ENCODE results near the gene PMF1. TPM values are rescaled to one million over a fixed set of nuclear protein-coding genes. Genes with fewer than 3 reads are reported as not detected.

Gene PMF1
- total and polyA plus RNA-seq, 2 donors (not counting 3 experiments of a cell fraction or from before 2014, with no cell fraction given): 58.4 to 134 TPM

DNA sequence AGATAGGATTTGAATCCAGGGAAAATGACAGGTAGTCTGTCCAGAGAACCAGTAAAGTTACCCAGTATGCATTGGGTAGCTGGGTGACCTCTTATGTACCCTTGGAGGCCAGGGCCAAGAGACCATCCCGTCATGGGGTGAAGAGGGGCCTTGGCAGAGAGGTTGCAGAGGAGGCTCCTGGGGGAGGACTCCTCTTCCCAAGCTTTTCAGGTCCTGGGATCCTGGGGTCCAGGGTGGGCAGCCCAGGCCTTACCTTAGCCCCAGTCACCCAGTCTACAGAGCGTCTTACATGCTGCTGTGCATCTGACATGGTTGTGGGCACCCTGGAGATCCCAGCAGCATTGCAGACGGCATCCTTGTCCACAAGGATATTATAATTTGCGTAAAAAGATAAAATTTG, 14.0 kb downstream of the PMF1 start:
- dilution Hi-C loops (cut with MboI; ENCODE audit: extremely low pct_ligation_motif_present, low sequenced_read_pairs) (loop anchor here (10.0 kb wide), 1 partner anchor 92 kb away; no protein-coding TSS in a partner anchor), intact Hi-C loops (cut with micrococcal nuclease) (loop anchor here (5.0 kb wide), 1 partner anchor 34 kb away; the partner anchor contains the start of gene SLC25A44)
- DNase-seq (ENCODE audit: low read depth, low spot score) (no peak), FAIRE-seq (no peak)
- BruUV-seq (replicated peaks): no TSS peak
- H3K36me3 ChIP-seq (ENCODE audit: control insufficient read depth in 2 of 2, extremely low read depth in 1 of 2, insufficient read depth in 2 of 2, low read length in 2 of 2): peaks cover 0 to 16% of the 10 kb centered on the region in 2 experiments
- H3K27ac ChIP-seq (ENCODE audit: insufficient read depth, low read depth, low read length): no peak overlapping the region
- H4K20me1 ChIP-seq (replicated peaks; ENCODE audit: control insufficient read depth, extremely low read depth, insufficient read depth, low read length): no peaks in the 10 kb centered on the region
- no peaks in the 10 kb centered on the region for H3K9me3 ChIP-seq (replicated peaks; ENCODE audit: control insufficient read depth, insufficient read depth, low read length)
- peaks cover 6% of the 10 kb centered on the region for H3K4me1 ChIP-seq (ENCODE audit: control insufficient read depth, extremely low read depth, insufficient read depth, low read length)
- no peaks in the 10 kb centered on the region for H3K79me2 ChIP-seq (ENCODE audit: control insufficient read depth, insufficient read depth, low read length)
- no peak overlapping the region for H3K4me3 ChIP-seq (replicated peaks in 1 of 3; ENCODE audit: insufficient read depth in 1 of 3, low read depth in 1 of 3, low read length in 3 of 3)
- TF ChIP-seq JUN (IDR thresholded peaks at IDR 0.05; ENCODE audit: borderline replicate concordance, insufficient read depth, insufficient read length, low read depth) (no peak), FOS (IDR thresholded peaks at IDR 0.05; ENCODE audit: borderline replicate concordance, insufficient read depth, low read length) (no peak), EZH2 (IDR thresholded peaks at IDR 0.05; ENCODE audit: borderline replicate concordance, low read depth, low read length, severe bottlenecking) (no peak)
- POLR2A ChIA-PET: no interaction called here
- H3K9ac ChIP-seq (replicated peaks; ENCODE audit: extremely low read depth, insufficient read depth, low read length): no peak overlapping the region
- H2AFZ ChIP-seq (ENCODE audit: low read depth, low read length): no peak overlapping the region
- no peaks in the 10 kb centered on the region for H3K9me1 ChIP-seq (replicated peaks; ENCODE audit: control insufficient read depth, extremely low read depth, insufficient read depth, low read length)
- CTCF ChIA-PET: interaction anchor here (0.5 to 8.8 kb wide), 3 partner anchors 35 to 136 kb away, joined by 3 to 489 read pairs (median 51); no protein-coding TSS in a partner anchor
- no peak overlapping the region for H3K4me2 ChIP-seq (ENCODE audit: insufficient read depth, low read length)
- H3K27me3 ChIP-seq (ENCODE audit: control insufficient read depth in 2 of 2, insufficient read depth in 2 of 2, low read length in 2 of 2): no peaks in the 10 kb centered on the region

DNA sequence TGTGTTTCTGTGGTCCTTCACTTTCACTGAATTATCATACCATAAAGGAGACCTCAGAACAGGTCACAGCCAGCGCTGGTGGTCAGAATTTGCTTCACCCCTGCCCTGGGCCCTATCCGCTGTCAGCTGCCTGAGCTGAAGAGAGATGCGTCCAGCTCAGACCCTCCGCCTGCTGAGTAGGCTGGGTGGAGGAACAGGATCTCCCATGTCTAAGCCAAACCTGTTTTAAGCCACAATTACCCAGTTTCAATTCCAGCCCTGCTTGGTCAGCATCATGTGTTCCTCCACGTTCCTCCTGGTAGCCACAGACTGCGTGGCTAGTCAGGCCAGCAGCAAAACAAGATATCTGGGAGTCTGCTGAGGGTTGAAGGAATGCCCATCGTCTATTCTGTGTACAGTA, 15.7 kb downstream of the PMF1 start:
- Histone ChIP-seq H3K36me3 (ENCODE audit: control insufficient read depth in 2 of 2, extremely low read depth in 1 of 2, insufficient read depth in 2 of 2, low read length in 2 of 2) (peaks cover 0 to 9% of the 10 kb centered on the region in 2 experiments), H3K4me2 (ENCODE audit: insufficient read depth, low read length) (no peak overlapping the region), H4K20me1 (replicated peaks; ENCODE audit: control insufficient read depth, extremely low read depth, insufficient read depth, low read length) (no peaks in the 10 kb centered on the region), H3K9ac (replicated peaks; ENCODE audit: extremely low read depth, insufficient read depth, low read length) (no peak overlapping the region), H2AFZ (ENCODE audit: low read depth, low read length) (no peak overlapping the region), H3K9me3 (replicated peaks; ENCODE audit: control insufficient read depth, insufficient read depth, low read length) (no peaks in the 10 kb centered on the region), H3K27ac (ENCODE audit: insufficient read depth, low read depth, low read length) (no peak overlapping the region), H3K4me3 (replicated peaks in 1 of 3; ENCODE audit: insufficient read depth in 1 of 3, low read depth in 1 of 3, low read length in 3 of 3) (no peak overlapping the region), H3K79me2 (ENCODE audit: control insufficient read depth, insufficient read depth, low read length) (no peaks in the 10 kb centered on the region), H3K27me3 (ENCODE audit: control insufficient read depth in 2 of 2, insufficient read depth in 2 of 2, low read length in 2 of 2) (no peaks in the 10 kb centered on the region), H3K9me1 (replicated peaks; ENCODE audit: control insufficient read depth, extremely low read depth, insufficient read depth, low read length) (no peaks in the 10 kb centered on the region), H3K4me1 (ENCODE audit: control insufficient read depth, extremely low read depth, insufficient read depth, low read length) (peaks cover 6% of the 10 kb centered on the region)
- intact Hi-C loops (cut with micrococcal nuclease): loop anchor here (5.0 kb wide), 1 partner anchor 36 kb away; the partner anchor contains the start of gene SLC25A44
- BruUV-seq (replicated peaks): no TSS peak
- dilution Hi-C loops (cut with MboI; ENCODE audit: extremely low pct_ligation_motif_present, low sequenced_read_pairs): loop anchor here (10.0 kb wide), 1 partner anchor 94 kb away; no protein-coding TSS in a partner anchor
- ChIA-PET POLR2A (interaction anchor here (0.6 kb wide), 1 partner anchor 34 kb away, joined by 3 read pairs; the partner anchor contains the start of gene SLC25A44), CTCF (interaction anchor here (0.7 to 8.8 kb wide), 2 partner anchors 83 to 99 kb away, joined by 3 to 489 read pairs; no protein-coding TSS in a partner anchor)
- DNase-seq (ENCODE audit: low read depth, low spot score) (no peak), FAIRE-seq (no peak)
- TF ChIP-seq EZH2 (IDR thresholded peaks at IDR 0.05; ENCODE audit: borderline replicate concordance, low read depth, low read length, severe bottlenecking) (no peak), MYC (IDR thresholded peaks at IDR 0.05; ENCODE audit: low read depth, low read length) (no peak), POLR2A (IDR thresholded peaks at IDR 0.05; ENCODE audit: low read depth, low read length) (no peak), POLR2AphosphoS5 (IDR thresholded peaks at IDR 0.05; ENCODE audit: insufficient read depth, low read depth, low read length) (no peak), FOS (IDR thresholded peaks at IDR 0.05; ENCODE audit: borderline replicate concordance, insufficient read depth, low read length) (no peak), GATA2 (IDR thresholded peaks at IDR 0.05; ENCODE audit: insufficient read depth, insufficient read length, low read depth, low read length) (no peak), JUN (IDR thresholded peaks at IDR 0.05; ENCODE audit: borderline replicate concordance, insufficient read depth, insufficient read length, low read depth) (no peak)
- TF ChIP-seq, protein P1, sequence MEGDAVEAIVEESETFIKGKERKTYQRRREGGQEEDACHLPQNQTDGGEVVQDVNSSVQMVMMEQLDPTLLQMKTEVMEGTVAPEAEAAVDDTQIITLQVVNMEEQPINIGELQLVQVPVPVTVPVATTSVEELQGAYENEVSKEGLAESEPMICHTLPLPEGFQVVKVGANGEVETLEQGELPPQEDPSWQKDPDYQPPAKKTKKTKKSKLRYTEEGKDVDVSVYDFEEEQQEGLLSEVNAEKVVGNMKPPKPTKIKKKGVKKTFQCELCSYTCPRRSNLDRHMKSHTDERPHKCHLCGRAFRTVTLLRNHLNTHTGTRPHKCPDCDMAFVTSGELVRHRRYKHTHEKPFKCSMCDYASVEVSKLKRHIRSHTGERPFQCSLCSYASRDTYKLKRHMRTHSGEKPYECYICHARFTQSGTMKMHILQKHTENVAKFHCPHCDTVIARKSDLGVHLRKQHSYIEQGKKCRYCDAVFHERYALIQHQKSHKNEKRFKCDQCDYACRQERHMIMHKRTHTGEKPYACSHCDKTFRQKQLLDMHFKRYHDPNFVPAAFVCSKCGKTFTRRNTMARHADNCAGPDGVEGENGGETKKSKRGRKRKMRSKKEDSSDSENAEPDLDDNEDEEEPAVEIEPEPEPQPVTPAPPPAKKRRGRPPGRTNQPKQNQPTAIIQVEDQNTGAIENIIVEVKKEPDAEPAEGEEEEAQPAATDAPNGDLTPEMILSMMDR (IDR thresholded peaks at IDR 0.05; ENCODE audit: extremely low read depth in 1 of 2, insufficient read depth in 1 of 2, low read depth in 1 of 2, low read length in 2 of 2): no peak
- TF ChIP-seq, protein P2, sequence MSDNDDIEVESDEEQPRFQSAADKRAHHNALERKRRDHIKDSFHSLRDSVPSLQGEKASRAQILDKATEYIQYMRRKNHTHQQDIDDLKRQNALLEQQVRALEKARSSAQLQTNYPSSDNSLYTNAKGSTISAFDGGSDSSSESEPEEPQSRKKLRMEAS (IDR thresholded peaks at IDR 0.05; ENCODE audit: insufficient read depth, insufficient read length): no peak

Measured in endothelial cell of umbilical vein (primary cell).